PC-9 (cell line): ENCODE measurements around the gene AKR7A2. TPM values are rescaled to one million over a fixed set of nuclear protein-coding genes. Genes with fewer than 3 reads are reported as not detected.
"Not testable (repeated sequence)": the region's sequence is repeated elsewhere in the genome, so short reads cannot be mapped to it uniquely, and the experiment has no call there.

Source experiments
- BruUV-seq: library from RNA; stranded (reverse); fragments of 400-500 nt; replicated peaks from 2 replicates; lab custom pipeline; 2021; lab: Mats Ljungman, UMichigan
- CTCF ChIA-PET: fragments of 300-600 bp; sonication (Branson Sonifier 250); formaldehyde crosslinking; loops from one replicate; lab custom pipeline; 2022; ENCODE audit warnings: antibody characterized with exemption; lab: Charles Lee
- POLR2A ChIA-PET: fragments of 300-600 bp; sonication (Branson Sonifier 250); formaldehyde crosslinking; loops from one replicate; lab custom pipeline; 2022; ENCODE audit warnings: antibody characterized with exemption; ENCODE audit not compliant: unreplicated experiment; lab: Charles Lee
- DNase-seq, 2 experiments: peaks; one replicate each; pipeline versions ENCODE4 v3.0.0 to v3.0.0-alpha.2; 2015 to 2022; ENCODE audit warnings: mixed read lengths in 1 of 2
- H2AFZ ChIP-seq: fragments of 200-600 bp; sonication (generic); 2 replicates; pipeline ENCODE4 v1.8.1; 2017; ENCODE audit warnings: antibody characterized with exemption
- H3F3A ChIP-seq: fragments of 200-600 bp; sonication (generic); 2 replicates; pipeline ENCODE4 v1.8.1; 2017; ENCODE audit warnings: antibody characterized with exemption, mild to moderate bottlenecking, low read depth; ENCODE audit not compliant: insufficient read depth
- H3K27ac ChIP-seq: fragments of 200-600 bp; sonication (generic); 2 replicates; pipeline ENCODE4 v1.6.1; 2016; ENCODE audit warnings: mixed run types
- H3K27me3 ChIP-seq: fragments of 200-600 bp; sonication (generic); 2 replicates; pipeline ENCODE4 v1.6.1; 2016; ENCODE audit warnings: low read depth, mixed run types; ENCODE audit not compliant: insufficient read depth
- H3K36me3 ChIP-seq: fragments of 200-600 bp; sonication (generic); 2 replicates; pipeline ENCODE4 v1.6.1; 2016; ENCODE audit warnings: low read depth, mixed run types
- H3K4me1 ChIP-seq: fragments of 200-600 bp; sonication (generic); replicated peaks from 2 replicates; pipeline ENCODE4 v1.6.1; 2016; ENCODE audit warnings: mixed run types; ENCODE audit not compliant: insufficient read depth
- H3K4me2 ChIP-seq: fragments of 200-600 bp; sonication (generic); 2 replicates; pipeline ENCODE4 v1.6.1; 2017; ENCODE audit warnings: mixed run types
- H3K4me3 ChIP-seq: fragments of 200-600 bp; sonication (generic); 2 replicates; pipeline ENCODE4 v1.6.1; 2016; ENCODE audit warnings: mixed run types
- H3K79me2 ChIP-seq: fragments of 200-600 bp; sonication (generic); 2 replicates; pipeline ENCODE4 v1.6.1; 2017; ENCODE audit warnings: low read depth, mixed run types
- H3K9me2 ChIP-seq: fragments of 200-600 bp; sonication (generic); 2 replicates; pipeline ENCODE4 v1.8.1; 2017; ENCODE audit warnings: mild to moderate bottlenecking; ENCODE audit not compliant: insufficient read depth
- H3K9me3 ChIP-seq: fragments of 200-600 bp; sonication (generic); 2 replicates; pipeline ENCODE4 v1.8.1; 2016; ENCODE audit warnings: low read depth; ENCODE audit not compliant: insufficient read depth
- H4K20me1 ChIP-seq: fragments of 200-600 bp; sonication (generic); 2 replicates; pipeline ENCODE4 v1.8.1; 2017; ENCODE audit not compliant: insufficient read depth
- CTCF ChIP-seq: fragments of 200-600 bp; sonication (generic); conservative IDR thresholded peaks from 2 replicates; pipeline ENCODE4 v1.6.1; 2017; ENCODE audit warnings: mixed run types, antibody characterized with exemption, mild to moderate bottlenecking, moderate library complexity
- EZH2 ChIP-seq: fragments of 200-600 bp; sonication (generic); IDR thresholded peaks from 2 replicates; pipeline ENCODE4 v1.8.0; 2017; ENCODE audit warnings: antibody characterized with exemption, low read depth
- intact Hi-C: fragments of 100-400 bp; cut with micrococcal nuclease; formaldehyde crosslinking; loops from one replicate; pipeline ENCODE4 v1.10.0; 2022; ENCODE audit not compliant: unreplicated experiment
- total RNA-seq: library from RNA; stranded (reverse); gene quantifications from 2 replicates; pipeline ENCODE4 v1.2.3, GENCODE V29; 2021

Gene AKR7A2
- total RNA-seq, 1 experiment from 2014 or later: 79.6 TPM

GRCh38 chr1:19273106-19273843, 38.7 kb downstream of the AKR7A2 start:
- H3K27ac ChIP-seq: no peak overlapping the region

GRCh38 chr1:19272064-19272463, 39.9 kb downstream of the AKR7A2 start:
- no peak for DNase-seq
- Histone ChIP-seq H3K4me1 (no peaks in the 10 kb centered on the region), H3K36me3 (no peaks in the 10 kb centered on the region), H3F3A (no peaks in the 10 kb centered on the region), H3K4me2 (no peak overlapping the region), H3K9me2 (no peaks in the 10 kb centered on the region), H2AFZ (no peak overlapping the region), H3K79me2 (no peaks in the 10 kb centered on the region), H3K27ac (no peak overlapping the region), H3K27me3 (no peaks in the 10 kb centered on the region), H4K20me1 (no peaks in the 10 kb centered on the region), H3K9me3 (no peaks in the 10 kb centered on the region), H3K4me3 (no peak overlapping the region)
- ChIA-PET CTCF (no interaction called here), POLR2A (interaction anchor here (0.6 kb wide), 1 partner anchor 9 kb away, joined by 9 read pairs; no protein-coding TSS in a partner anchor)
- TF ChIP-seq CTCF: no peak
- TF ChIP-seq EZH2: no peak
- no TSS peak for BruUV-seq
- intact Hi-C loops: no loop called here

More at GRCh38 chr1:19273106-19273843, 38.7 kb downstream of the AKR7A2 start:
- CTCF ChIA-PET: no interaction called here
- Histone ChIP-seq H3F3A (no peaks in the 10 kb centered on the region), H3K4me1 (no peaks in the 10 kb centered on the region), H3K27me3 (no peaks in the 10 kb centered on the region), H3K4me2 (no peak overlapping the region), H3K9me2 (no peaks in the 10 kb centered on the region), H3K4me3 (no peak overlapping the region), H2AFZ (no peak overlapping the region), H4K20me1 (no peaks in the 10 kb centered on the region), H3K36me3 (no peaks in the 10 kb centered on the region), H3K79me2 (no peaks in the 10 kb centered on the region), H3K9me3 (no peaks in the 10 kb centered on the region)
- DNase-seq: no peak
- POLR2A ChIA-PET: no interaction called here
- BruUV-seq: no TSS peak
- intact Hi-C loops: no loop called here
- TF ChIP-seq CTCF (no peak), EZH2 (no peak)

- H2AFZ ChIP-seq, H3K27me3 ChIP-seq, H3K27ac ChIP-seq, BruUV-seq, H3K9me3 ChIP-seq, H3K9me2 ChIP-seq, DNase-seq, H3K4me1 ChIP-seq, POLR2A ChIA-PET, H3K36me3 ChIP-seq, H3K4me3 ChIP-seq, H4K20me1 ChIP-seq, intact Hi-C loops, H3F3A ChIP-seq, H3K79me2 ChIP-seq, H3K4me2 ChIP-seq, CTCF ChIA-PET: not testable (repeated sequence)
Observed at GRCh38 chr1:19270343-19270730, 41.6 kb downstream of the AKR7A2 start.

GRCh38 chr1:19269427-19270342, 42.3 kb downstream of the AKR7A2 start:
- H3K36me3 ChIP-seq, POLR2A ChIA-PET, CTCF ChIA-PET: not testable (repeated sequence)

More at GRCh38 chr1:19269427-19270342, 42.3 kb downstream of the AKR7A2 start:
- H3F3A ChIP-seq, H3K4me2 ChIP-seq, BruUV-seq, H3K9me3 ChIP-seq, intact Hi-C loops, DNase-seq, H3K4me1 ChIP-seq, H3K27me3 ChIP-seq, H3K79me2 ChIP-seq, H3K27ac ChIP-seq, H4K20me1 ChIP-seq, H2AFZ ChIP-seq, H3K9me2 ChIP-seq, H3K4me3 ChIP-seq: not testable (repeated sequence)
